Esophagus squamous epithelium (tissue), 4 donors: ENCODE data around the gene SRGAP2C.
"Not testable (repeated sequence)": the region's sequence is repeated elsewhere in the genome, so short reads cannot be mapped to it uniquely, and the experiment has no call there.

Source experiments
- CTCF ChIP-seq, 6 experiments: fragments of 450-650 bp in 4 of 6; fragments of 200-600 bp in 2 of 6; sonication (generic) in 2 of 6; IDR thresholded peaks; one replicate each; pipeline ENCODE4 v1.5.1; 2016 to 2019; ENCODE audit warnings: antibody characterized with exemption in 6 of 6, mild to moderate bottlenecking in 4 of 6, moderate library complexity in 4 of 6
- POLR2A ChIP-seq, 4 donors: fragments of 450-650 bp; IDR thresholded peaks; one replicate each; pipeline ENCODE4 v1.6.1; 2017; ENCODE audit warnings: antibody characterized with exemption in 4 of 4, mild to moderate bottlenecking in 4 of 4, moderate library complexity in 3 of 4

DNA sequence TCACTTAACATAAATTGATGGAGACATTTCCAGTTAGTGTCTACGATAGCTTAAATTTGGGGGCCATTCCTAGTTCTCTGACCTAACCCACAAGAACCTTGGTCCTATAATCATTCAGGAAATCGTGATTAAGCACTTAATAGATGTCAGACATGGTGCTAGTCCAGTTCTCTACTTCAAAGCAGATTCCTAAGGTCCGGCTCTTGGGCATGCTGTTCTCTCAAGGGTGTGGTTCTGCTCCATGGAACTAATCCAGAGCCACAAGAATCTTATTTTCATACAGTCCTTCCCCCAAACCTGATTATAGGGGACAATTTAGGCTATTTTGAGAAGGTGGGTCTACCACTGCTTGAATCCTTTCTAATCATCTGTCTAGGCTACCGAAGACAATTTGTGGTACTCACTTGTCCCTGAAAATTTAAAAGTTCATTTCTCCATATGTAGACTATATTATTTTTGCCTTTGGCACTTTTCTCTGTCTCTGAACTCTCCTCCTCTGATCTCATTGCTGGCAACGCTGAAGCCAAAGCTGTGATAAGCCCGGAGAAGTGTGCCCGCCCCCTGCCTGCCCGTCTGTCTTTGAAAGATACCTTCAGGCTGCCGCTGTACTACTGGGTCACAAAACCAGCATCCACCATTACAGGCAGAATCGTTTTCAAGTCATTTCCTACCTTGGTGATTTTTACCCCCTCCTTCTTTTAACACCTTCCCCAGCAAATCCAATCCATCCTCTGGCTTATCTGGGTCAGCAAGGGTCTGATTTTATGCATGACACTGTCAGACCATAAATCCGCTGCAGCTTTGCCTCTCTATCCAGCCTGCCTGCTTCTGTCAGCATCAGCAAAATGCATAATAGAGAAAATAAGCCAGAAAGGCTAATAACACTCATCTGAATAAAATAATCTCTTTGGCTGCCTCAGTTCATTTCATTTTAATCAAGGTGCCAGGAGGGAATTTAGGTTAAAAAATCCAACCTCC is 133.0 kb downstream of the SRGAP2C start:
- not testable (repeated sequence) for TF ChIP-seq POLR2A, CTCF (IDR thresholded peaks at IDR 0.05)
